ENCODE results near the gene RBM20.

The RBM20 gene

DNA sequence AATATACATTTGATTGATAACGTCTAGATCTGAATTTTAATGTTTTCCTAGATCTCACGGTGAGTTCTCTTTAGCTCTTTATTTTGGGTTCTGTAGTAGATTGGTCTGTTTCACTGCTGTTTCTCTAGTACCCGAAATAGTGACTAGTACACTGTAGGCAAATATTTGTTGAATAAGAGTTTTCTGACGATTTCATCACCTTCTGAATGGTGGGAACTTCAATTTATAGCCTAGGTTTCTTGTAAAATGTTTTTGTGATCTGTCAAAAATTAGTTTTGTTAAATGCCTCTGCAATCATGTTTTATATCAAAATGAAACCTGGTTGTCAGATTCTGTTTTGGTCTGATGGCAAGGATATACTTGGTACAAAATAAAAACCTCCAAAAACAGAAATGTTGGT lies 237.8 kb downstream of the RBM20 start:
- no peaks in the 10 kb centered on the region for H3K27me3 ChIP-seq
- H4K20me1 ChIP-seq, result peaks cover 52% of the 10 kb centered on the region
- TF ChIP-seq Cebpa-rat (IDR thresholded peaks at IDR 0.05), result no peak
- H3K36me3 ChIP-seq, result peaks cover 53% of the 10 kb centered on the region
- no peak overlapping the region for H3K27ac ChIP-seq
- H3K4me2 ChIP-seq, result no peak overlapping the region
- no peak overlapping the region for H3K4me3 ChIP-seq
- H3K9ac ChIP-seq, result no peak overlapping the region
- no peaks in the 10 kb centered on the region for H3K9me3 ChIP-seq
- peaks cover 15% of the 10 kb centered on the region for H3K4me1 ChIP-seq

DNA sequence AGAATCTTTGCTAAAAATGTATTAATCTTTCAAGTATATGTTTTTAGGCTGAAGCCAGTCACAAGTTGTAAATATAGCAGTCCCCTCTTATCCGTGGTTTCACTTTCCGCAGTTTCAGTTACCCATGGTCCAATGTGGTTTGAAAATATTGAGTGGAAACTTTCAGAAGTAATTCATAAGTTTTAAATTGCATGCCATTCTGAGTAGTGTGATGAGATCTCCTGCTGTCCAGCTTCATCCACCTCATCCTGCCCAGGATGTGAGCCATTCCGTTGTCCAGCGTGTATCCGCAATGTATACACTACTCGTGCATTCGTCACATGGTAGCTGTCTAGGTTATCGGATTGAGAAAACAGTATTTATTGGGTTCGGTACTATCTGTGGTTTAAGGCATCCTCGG lies 239.8 kb downstream of the RBM20 start:
- TF ChIP-seq Cebpa-rat (IDR thresholded peaks at IDR 0.05), result no peak
- Histone ChIP-seq H3K4me3 (no peak overlapping the region), H3K9me3 (no peaks in the 10 kb centered on the region), H3K4me2 (peak overlapping the region; percentile 46; the same call in 1 of the 2 replicates), H4K20me1 (peaks cover 43% of the 10 kb centered on the region), H3K9ac (no peak overlapping the region), H3K4me1 (peaks cover 15% of the 10 kb centered on the region), H3K36me3 (peaks cover 49% of the 10 kb centered on the region), H3K27ac (no peak overlapping the region), H3K27me3 (no peaks in the 10 kb centered on the region)

DNA sequence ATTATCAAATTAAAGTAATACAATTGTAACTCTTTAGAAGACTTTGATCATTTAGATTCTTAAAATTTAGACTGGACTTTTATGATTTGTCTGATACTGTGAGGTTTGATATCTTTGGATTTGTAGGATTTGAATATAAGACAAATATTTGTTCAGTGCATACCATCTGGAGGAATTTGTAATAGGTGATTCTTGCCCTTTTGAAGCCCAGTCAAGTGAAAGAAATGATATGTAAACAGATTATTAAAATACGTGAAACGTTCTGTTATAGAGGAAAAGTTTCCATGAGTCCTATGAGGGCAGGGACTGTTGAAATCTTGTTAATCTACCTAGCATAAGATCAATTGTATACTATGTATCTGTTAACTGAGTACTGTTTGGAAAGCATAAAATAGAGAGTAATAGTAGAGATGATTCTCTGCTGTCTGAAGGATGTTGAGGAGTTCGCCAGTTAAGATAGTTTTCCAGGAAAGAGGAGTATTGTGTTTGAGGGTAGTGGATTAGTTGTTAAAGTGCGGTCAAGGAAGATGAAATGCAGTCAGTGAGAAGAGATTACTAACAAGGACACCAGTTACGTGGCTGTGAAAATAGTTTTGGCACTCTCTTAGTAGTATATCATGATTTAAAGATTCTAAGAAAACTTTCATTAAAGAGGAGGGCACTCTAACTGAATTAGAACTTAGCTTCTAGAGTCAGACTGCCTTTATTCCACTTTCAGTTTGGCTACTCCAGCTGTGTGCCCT lies 242.0 kb downstream of the RBM20 start:
- Histone ChIP-seq H3K9ac (no peak overlapping the region), H3K27me3 (no peaks in the 10 kb centered on the region)
- TF ChIP-seq Cebpa-rat (IDR thresholded peaks at IDR 0.05), result no peak

DNA sequence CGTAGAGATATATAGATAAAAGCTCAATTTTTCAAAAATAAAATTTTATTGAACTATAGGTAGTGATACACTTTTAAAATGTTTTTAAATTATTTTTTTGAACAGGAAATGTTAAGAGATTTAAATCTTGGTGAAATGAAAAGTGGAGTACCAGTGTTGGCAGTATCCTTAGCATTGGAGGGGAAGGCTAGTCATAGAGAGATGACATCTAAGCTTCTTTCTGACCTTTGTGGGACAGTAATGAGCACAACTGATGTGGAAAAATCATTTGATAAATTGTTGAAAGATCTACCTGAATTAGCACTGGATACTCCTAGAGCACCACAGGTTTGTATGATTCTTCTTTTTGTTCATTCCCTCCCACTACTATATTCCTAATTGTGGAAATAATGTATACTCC lies 243.4 kb downstream of the RBM20 start:
- Histone ChIP-seq H4K20me1 (peaks cover 20% of the 10 kb centered on the region), H3K4me3 (no peak overlapping the region), H3K27me3 (no peaks in the 10 kb centered on the region), H3K9ac (no peak overlapping the region), H3K4me1 (peaks cover 15% of the 10 kb centered on the region), H3K36me3 (peaks cover 45% of the 10 kb centered on the region), H3K4me2 (no peak overlapping the region), H3K9me3 (no peaks in the 10 kb centered on the region), H3K27ac (no peak overlapping the region)
- no peak for TF ChIP-seq Cebpa-rat (IDR thresholded peaks at IDR 0.05)

More for the DNA sequence above, 242.0 kb downstream of the RBM20 start:
- Histone ChIP-seq H3K36me3 (peaks cover 51% of the 10 kb centered on the region), H3K4me3 (no peak overlapping the region), H4K20me1 (peaks cover 30% of the 10 kb centered on the region), H3K9me3 (no peaks in the 10 kb centered on the region), H3K4me2 (no peak overlapping the region), H3K27ac (no peak overlapping the region), H3K4me1 (peaks cover 15% of the 10 kb centered on the region)
